ENCODE measurements around the gene BCOR. TPM values are rescaled to one million over a fixed set of nuclear protein-coding genes. Genes with fewer than 3 reads are reported as not detected.

Gene BCOR
- total RNA-seq (2014; rRNA removed; shearing (Covaris generic); ENCODE audit: low replicate concordance): 13.4 and 15.0 TPM in 2 replicates

- Histone ChIP-seq H3K36me3 (no peaks in the 10 kb centered on the region), H3K27me3 (no peaks in the 10 kb centered on the region), H3K4me3 (peak within 1 kb of the TSS; percentile 62), H3K9me3 (no peaks in the 10 kb centered on the region)
- peak; percentile 77 for DNase-seq
Observed at GRCh38 chrX:40097504-40098263, at the start of gene BCOR. Gene BCOR, minus strand, starts transcription at chrX:40097958. Its CDS starts 20,029 bp downstream, at chrX:40077929.

- Histone ChIP-seq H3K4me3 (no peak overlapping the region), H3K27me3 (no peaks in the 10 kb centered on the region), H3K36me3 (no peaks in the 10 kb centered on the region), H3K9me3 (no peaks in the 10 kb centered on the region)
- DNase-seq: no peak
Observed at GRCh38 chrX:40147126-40147952, 49.6 kb upstream of the BCOR start.

- peak; percentile 41 for DNase-seq
- H3K9me3 ChIP-seq: no peaks in the 10 kb centered on the region
- peak overlapping the region; percentile 49 for H3K4me3 ChIP-seq
- H3K36me3 ChIP-seq: no peaks in the 10 kb centered on the region
- H3K27me3 ChIP-seq: no peaks in the 10 kb centered on the region
Observed at GRCh38 chrX:40146262-40147125, 48.7 kb upstream of the BCOR start.

GRCh38 chrX:40145923-40146261, 48.1 kb upstream of the BCOR start:
- no peak for DNase-seq
- H3K36me3 ChIP-seq: no peaks in the 10 kb centered on the region
- H3K4me3 ChIP-seq: peak overlapping the region; percentile 49
- no peaks in the 10 kb centered on the region for H3K27me3 ChIP-seq
- H3K9me3 ChIP-seq: no peaks in the 10 kb centered on the region

- DNase-seq: peak; percentile 66
- Histone ChIP-seq H3K36me3 (no peaks in the 10 kb centered on the region), H3K27me3 (no peaks in the 10 kb centered on the region), H3K4me3 (peak overlapping the region; percentile 49), H3K9me3 (no peaks in the 10 kb centered on the region)
Observed at GRCh38 chrX:40145001-40145922, 47.5 kb upstream of the BCOR start.

- no peaks in the 10 kb centered on the region for H3K9me3 ChIP-seq
- H3K4me3 ChIP-seq: no peak overlapping the region
- no peaks in the 10 kb centered on the region for H3K27me3 ChIP-seq
- DNase-seq: no peak
- H3K36me3 ChIP-seq: no peaks in the 10 kb centered on the region
Observed at GRCh38 chrX:40144576-40144975, 46.8 kb upstream of the BCOR start.

- Histone ChIP-seq H3K4me3 (no peak overlapping the region), H3K9me3 (no peaks in the 10 kb centered on the region), H3K27me3 (no peaks in the 10 kb centered on the region), H3K36me3 (no peaks in the 10 kb centered on the region)
- no peak for DNase-seq
Observed at GRCh38 chrX:40143987-40144386, 46.2 kb upstream of the BCOR start.

GRCh38 chrX:40143001-40143400, 45.2 kb upstream of the BCOR start:
- no peaks in the 10 kb centered on the region for H3K27me3 ChIP-seq
- H3K9me3 ChIP-seq: no peaks in the 10 kb centered on the region
- no peak for DNase-seq
- no peak overlapping the region for H3K4me3 ChIP-seq
- H3K36me3 ChIP-seq: no peaks in the 10 kb centered on the region

GRCh38 chrX:40142417-40142816, 44.7 kb upstream of the BCOR start:
- Histone ChIP-seq H3K36me3 (no peaks in the 10 kb centered on the region), H3K9me3 (no peaks in the 10 kb centered on the region), H3K27me3 (no peaks in the 10 kb centered on the region), H3K4me3 (no peak overlapping the region)
- no peak for DNase-seq

GRCh38 chrX:40140706-40141499, 43.1 kb upstream of the BCOR start:
- Histone ChIP-seq H3K4me3 (no peak overlapping the region), H3K27me3 (no peaks in the 10 kb centered on the region), H3K9me3 (no peaks in the 10 kb centered on the region), H3K36me3 (no peaks in the 10 kb centered on the region)
- DNase-seq: no peak

- no peaks in the 10 kb centered on the region for H3K36me3 ChIP-seq
- DNase-seq: peak; percentile 84
- H3K4me3 ChIP-seq: no peak overlapping the region
- no peaks in the 10 kb centered on the region for H3K9me3 ChIP-seq
- H3K27me3 ChIP-seq: no peaks in the 10 kb centered on the region
Observed at GRCh38 chrX:40132751-40133150, 35.0 kb upstream of the BCOR start.

- no peaks in the 10 kb centered on the region for H3K27me3 ChIP-seq
- no peaks in the 10 kb centered on the region for H3K36me3 ChIP-seq
- DNase-seq: no peak
- H3K9me3 ChIP-seq: no peaks in the 10 kb centered on the region
- H3K4me3 ChIP-seq: no peak overlapping the region
Observed at GRCh38 chrX:40131654-40132337, 34.0 kb upstream of the BCOR start.

GRCh38 chrX:40130207-40130606, 32.4 kb upstream of the BCOR start:
- Histone ChIP-seq H3K4me3 (no peak overlapping the region), H3K36me3 (no peaks in the 10 kb centered on the region), H3K27me3 (no peaks in the 10 kb centered on the region), H3K9me3 (no peaks in the 10 kb centered on the region)
- peak; percentile 87 for DNase-seq

GRCh38 chrX:40127052-40127451, 29.3 kb upstream of the BCOR start:
- Histone ChIP-seq H3K4me3 (no peak overlapping the region), H3K9me3 (no peaks in the 10 kb centered on the region), H3K36me3 (no peaks in the 10 kb centered on the region), H3K27me3 (no peaks in the 10 kb centered on the region)
- peak; percentile 5 for DNase-seq

GRCh38 chrX:40122487-40122886, 24.7 kb upstream of the BCOR start:
- no peaks in the 10 kb centered on the region for H3K9me3 ChIP-seq
- no peaks in the 10 kb centered on the region for H3K36me3 ChIP-seq
- H3K4me3 ChIP-seq: no peak overlapping the region
- DNase-seq: no peak
- H3K27me3 ChIP-seq: no peaks in the 10 kb centered on the region
